Rectal smooth muscle tissue (tissue), 1 donor: ENCODE data around the gene EHMT1.

Experiments
- H3K27ac ChIP-seq: one replicate; pipeline ENCODE4 v1.7.0; 2013; ENCODE audit warnings: low read depth, low read length, inconsistent platforms
- H3K27me3 ChIP-seq: one replicate; pipeline ENCODE4 v1.7.0; 2013; ENCODE audit warnings: low read length; ENCODE audit not compliant: control insufficient read depth, insufficient read depth
- H3K36me3 ChIP-seq: one replicate; pipeline ENCODE4 v1.7.0; 2013; ENCODE audit warnings: low read length; ENCODE audit not compliant: control insufficient read depth, insufficient read depth
- H3K4me1 ChIP-seq: one replicate; pipeline ENCODE4 v1.7.0; 2013; ENCODE audit warnings: low read length; ENCODE audit not compliant: control insufficient read depth, insufficient read depth
- H3K4me3 ChIP-seq: one replicate; pipeline ENCODE4 v1.7.0; 2013; ENCODE audit warnings: low read length
- H3K9ac ChIP-seq: one replicate; pipeline ENCODE4 v1.7.0; 2013; ENCODE audit warnings: low read length

The EHMT1 gene

DNA sequence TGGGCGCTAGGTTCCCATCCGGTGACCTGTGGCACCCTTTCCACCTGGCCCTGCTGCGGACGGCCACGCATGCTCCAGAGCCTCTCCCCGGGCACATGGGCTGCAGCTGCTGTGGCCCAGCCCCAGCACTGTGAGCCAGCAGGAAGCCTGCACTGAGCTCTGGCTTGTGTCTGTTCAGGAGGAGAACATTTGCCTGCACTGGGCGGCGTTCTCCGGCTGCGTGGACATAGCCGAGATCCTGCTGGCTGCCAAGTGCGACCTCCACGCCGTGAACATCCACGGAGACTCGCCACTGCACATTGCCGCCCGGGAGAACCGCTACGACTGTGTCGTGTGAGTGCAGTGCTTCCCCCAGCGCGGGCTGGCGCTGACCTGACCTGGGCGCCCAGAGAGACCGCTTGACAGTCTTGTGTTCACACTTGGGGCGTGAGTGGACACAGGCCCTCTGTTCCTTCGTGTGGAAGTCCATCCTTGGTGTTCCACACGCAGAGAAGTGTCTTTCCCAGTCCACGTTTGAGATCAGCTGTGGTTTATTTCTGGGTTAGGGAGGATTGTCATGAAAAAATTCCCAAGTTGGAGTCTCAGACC, 192.6 kb downstream of the EHMT1 start:
- peaks cover 32% of the 10 kb centered on the region for H3K36me3 ChIP-seq
- H3K27ac ChIP-seq = no peak overlapping the region
- no peak overlapping the region for H3K4me3 ChIP-seq

DNA sequence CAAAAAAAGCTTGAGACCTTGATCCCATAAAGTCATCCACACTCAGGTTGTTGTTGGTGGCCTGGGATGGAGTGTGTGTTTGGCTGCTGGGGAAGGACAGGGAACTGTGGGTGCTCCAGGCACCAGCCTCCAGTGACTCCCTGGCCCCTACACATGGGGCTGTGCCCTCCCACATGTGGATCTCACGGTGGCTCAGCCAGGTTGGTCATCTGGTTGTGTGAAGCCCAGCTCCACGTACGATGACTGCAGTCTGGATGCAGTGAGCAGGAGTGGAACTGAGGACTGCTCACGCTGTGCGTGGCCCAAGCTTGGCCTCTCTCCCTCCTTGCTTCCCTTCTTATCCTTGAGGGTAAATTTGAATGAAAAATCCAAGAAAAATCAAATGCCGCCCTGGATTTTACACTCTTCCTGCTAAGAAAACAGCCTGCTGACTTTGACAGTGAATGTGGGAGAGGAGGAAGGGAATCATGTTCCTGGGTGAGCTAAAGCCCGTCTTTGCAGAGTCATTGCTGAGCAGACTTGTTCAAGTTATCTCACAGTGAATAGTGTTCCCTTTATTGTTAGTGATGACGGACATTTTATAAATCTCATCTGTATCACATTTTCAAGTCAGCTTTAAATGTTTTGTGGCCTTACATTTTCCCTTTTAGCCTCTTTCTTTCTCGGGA, 193.7 kb downstream of the EHMT1 start:
- Histone ChIP-seq H3K27ac (no peak overlapping the region), H3K9ac (no peak overlapping the region), H3K4me3 (no peak overlapping the region), H3K36me3 (peaks cover 42% of the 10 kb centered on the region), H3K27me3 (no peaks in the 10 kb centered on the region), H3K4me1 (no peaks in the 10 kb centered on the region)

More for the DNA sequence above, 192.6 kb downstream of the EHMT1 start:
- Histone ChIP-seq H3K27me3 (no peaks in the 10 kb centered on the region), H3K9ac (no peak overlapping the region), H3K4me1 (no peaks in the 10 kb centered on the region)

DNA sequence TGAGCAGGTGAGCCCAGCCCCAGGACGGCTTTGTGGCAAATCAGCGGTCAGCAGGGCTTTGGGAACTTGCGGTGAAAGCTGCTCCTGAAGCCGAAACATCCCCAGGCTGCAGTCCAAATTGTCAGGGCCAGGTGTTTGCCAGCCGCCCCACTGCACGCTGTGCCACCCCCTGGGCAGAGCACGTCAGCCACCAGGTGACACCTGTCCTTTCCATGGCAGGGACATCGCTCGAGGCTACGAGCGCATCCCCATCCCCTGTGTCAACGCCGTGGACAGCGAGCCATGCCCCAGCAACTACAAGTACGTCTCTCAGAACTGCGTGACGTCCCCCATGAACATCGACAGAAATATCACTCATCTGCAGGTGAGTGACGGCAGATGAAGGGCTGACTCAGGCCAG, 194.4 kb downstream of the EHMT1 start:
- Histone ChIP-seq H3K4me3 (no peak overlapping the region), H3K9ac (no peak overlapping the region), H3K36me3 (peaks cover 49% of the 10 kb centered on the region), H3K27me3 (no peaks in the 10 kb centered on the region), H3K4me1 (no peaks in the 10 kb centered on the region), H3K27ac (no peak overlapping the region)

DNA sequence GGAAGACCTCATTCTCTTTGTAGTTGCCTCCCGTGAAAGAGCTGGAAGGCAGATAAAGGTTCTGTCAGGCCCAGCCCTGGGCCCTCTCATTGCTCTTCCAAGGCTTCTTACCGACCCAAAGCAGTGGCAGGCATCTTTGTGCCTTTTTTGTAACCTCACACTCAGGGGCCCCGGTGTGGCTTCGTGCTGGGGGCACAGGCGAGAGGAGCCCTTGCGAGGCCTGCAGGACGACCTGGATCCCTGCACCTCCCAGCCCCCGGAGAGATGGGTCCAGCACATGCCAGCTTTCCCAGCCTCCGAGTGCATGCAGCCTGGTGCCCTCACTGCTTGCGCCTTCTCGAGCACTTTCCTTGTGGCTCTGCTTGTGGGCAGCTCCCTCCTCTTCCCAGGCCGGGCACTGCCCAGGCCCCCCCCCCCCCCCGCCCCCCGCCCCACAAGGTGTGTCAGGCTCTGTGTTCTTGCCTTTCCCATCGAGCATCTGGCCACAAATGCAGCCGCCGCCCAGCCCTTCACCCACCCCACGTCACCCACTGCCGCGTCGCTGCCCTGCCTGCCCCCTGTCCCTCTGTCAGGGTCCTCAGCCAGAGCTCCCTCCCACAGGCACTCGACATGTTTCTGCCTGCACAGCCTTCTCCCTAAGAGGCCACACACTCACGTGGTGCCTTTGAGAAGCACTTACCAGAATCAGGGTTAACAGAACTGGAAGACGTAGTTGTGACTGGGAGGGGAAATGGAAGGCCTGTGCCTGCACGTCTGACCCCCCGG, 195.0 kb downstream of the EHMT1 start:
- no peaks in the 10 kb centered on the region for H3K27me3 ChIP-seq
- H3K4me1 ChIP-seq = no peaks in the 10 kb centered on the region
- no peak overlapping the region for H3K27ac ChIP-seq
- no peak overlapping the region for H3K9ac ChIP-seq
- H3K36me3 ChIP-seq = peaks cover 52% of the 10 kb centered on the region
- no peak overlapping the region for H3K4me3 ChIP-seq

DNA sequence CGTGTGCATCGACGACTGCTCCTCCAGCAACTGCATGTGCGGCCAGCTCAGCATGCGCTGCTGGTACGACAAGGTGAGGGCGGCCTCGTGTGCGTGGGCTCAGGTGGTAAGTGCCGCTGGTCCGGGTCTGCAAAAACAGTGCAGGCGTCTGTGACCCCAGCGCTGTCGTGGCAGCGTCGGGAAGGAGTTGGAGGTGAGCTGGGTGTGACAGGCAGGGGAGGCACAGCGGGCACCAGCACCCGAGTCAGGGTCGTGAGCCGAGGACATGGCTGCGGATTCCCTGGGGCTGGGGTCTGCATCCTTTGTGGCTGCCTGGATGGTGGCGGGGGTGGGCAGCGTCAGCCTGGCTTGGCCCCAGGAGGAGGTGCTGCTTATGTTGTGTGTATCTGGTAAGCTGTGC, 195.6 kb downstream of the EHMT1 start:
- no peaks in the 10 kb centered on the region for H3K27me3 ChIP-seq
- no peak overlapping the region for H3K27ac ChIP-seq
- H3K9ac ChIP-seq = no peak overlapping the region
- no peak overlapping the region for H3K4me3 ChIP-seq
- no peaks in the 10 kb centered on the region for H3K4me1 ChIP-seq
- H3K36me3 ChIP-seq = peaks cover 52% of the 10 kb centered on the region

DNA sequence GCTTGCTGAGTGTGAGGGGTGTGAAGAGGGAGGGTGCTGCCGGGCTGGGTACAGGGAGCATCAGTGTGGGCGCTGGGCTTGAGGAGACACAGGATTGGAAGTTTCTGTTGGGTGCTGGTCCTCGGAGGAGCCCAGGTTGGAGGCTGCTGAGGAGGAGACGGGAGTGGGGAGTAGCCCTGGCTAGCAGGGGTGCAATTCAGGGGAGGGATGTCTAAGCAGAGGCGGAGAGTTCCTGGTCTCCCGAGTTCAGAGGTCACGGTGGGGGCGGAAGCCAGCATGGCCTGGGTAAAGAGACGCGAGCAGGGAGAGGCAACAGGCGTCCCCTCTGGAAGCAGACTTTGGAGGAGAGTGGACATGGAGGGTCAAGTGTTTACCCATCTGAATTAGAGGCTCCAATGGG, 196.0 kb downstream of the EHMT1 start:
- peaks cover 52% of the 10 kb centered on the region for H3K36me3 ChIP-seq
- H3K4me3 ChIP-seq = no peak overlapping the region
- H3K4me1 ChIP-seq = no peaks in the 10 kb centered on the region
- no peak overlapping the region for H3K9ac ChIP-seq
- no peak overlapping the region for H3K27ac ChIP-seq
- H3K27me3 ChIP-seq = no peaks in the 10 kb centered on the region

DNA sequence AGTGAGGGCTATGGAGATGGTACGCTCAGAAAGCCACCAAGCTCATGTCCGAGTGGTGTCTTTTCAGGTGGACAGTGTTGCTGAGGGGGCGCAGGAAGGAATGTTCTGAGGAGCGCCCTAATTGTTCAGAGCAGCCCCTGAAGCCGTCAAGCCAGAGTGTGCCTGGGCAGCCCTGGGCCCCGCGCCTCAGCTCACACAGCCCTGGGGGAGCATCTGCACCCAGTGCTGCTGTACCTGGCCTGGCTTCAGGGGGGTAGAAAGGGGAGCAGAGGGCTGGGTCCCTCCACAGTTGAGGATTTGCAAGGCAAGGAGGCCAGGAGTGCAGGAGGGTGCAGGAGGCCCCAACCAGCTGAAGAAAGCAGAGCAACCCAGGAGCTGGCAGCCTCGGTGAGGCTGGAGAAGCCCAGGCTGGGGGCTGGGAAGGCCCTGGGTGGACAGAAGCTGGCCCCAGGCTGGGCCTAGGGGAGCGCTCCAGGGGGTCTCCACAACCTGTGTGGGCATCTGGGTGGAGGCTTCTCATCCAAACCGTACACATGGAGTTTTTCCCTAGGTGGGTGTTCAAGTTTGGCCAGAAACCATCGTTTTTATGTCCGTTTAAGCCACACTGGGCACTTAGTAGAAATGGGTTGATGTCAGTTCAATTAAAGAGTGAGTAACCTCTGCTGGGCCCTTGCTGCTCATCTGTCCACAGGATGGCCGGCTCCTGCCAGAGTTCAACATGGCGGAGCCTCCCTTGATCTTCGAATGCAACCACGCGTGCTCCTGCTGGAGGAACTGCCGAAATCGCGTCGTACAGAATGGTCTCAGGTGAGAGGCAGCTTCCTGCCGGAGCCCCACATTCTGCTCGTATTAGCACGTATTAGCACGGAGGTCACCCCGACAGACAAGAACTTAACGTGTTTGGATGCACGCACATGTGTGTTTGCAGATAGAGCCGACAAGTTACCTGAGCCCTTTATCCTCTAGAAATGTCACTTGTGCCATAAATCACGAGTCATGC, 196.8 kb downstream of the EHMT1 start:
- no peaks in the 10 kb centered on the region for H3K27me3 ChIP-seq
- peaks cover 55% of the 10 kb centered on the region for H3K36me3 ChIP-seq
- no peak overlapping the region for H3K27ac ChIP-seq
- H3K9ac ChIP-seq = no peak overlapping the region
- no peak overlapping the region for H3K4me3 ChIP-seq
- H3K4me1 ChIP-seq = no peaks in the 10 kb centered on the region

DNA sequence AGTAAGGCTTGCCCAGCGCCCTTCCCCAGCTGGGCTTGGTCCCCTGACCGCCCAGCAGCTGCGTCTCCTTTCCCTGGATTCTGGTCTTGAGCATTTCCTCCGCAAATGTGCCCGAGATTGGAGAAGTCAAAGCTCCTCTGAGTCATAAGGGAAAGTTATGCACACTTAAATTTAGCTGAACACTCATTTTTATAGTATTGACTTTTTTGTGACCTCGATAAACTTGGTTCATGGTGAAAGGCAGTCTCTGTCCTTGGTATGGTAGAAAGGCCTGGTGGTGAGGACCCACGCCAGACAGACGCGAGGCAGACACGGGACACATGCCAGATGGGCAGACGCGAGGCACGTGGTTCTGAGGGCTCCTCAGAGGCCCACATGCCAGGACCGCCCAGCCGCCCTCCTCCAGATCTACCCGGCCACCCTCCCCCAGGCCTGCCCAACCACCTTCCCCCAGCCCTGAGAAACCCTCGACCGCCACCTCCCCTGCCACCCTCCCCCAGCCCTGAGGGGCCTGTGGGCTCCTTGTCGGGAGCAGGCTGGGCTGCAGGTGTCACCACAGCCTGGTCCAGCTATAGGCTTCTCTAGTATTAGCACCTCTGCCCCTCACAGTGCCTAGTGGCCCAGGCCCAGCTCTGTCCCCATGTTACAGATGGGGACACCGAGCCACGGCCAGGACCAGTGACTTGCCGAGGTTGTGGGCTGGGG, 197.9 kb downstream of the EHMT1 start:
- H3K27ac ChIP-seq = no peak overlapping the region
- H3K9ac ChIP-seq = no peak overlapping the region
- H3K36me3 ChIP-seq = peaks cover 54% of the 10 kb centered on the region
- H3K27me3 ChIP-seq = no peaks in the 10 kb centered on the region
- H3K4me1 ChIP-seq = no peaks in the 10 kb centered on the region
- no peak overlapping the region for H3K4me3 ChIP-seq

DNA sequence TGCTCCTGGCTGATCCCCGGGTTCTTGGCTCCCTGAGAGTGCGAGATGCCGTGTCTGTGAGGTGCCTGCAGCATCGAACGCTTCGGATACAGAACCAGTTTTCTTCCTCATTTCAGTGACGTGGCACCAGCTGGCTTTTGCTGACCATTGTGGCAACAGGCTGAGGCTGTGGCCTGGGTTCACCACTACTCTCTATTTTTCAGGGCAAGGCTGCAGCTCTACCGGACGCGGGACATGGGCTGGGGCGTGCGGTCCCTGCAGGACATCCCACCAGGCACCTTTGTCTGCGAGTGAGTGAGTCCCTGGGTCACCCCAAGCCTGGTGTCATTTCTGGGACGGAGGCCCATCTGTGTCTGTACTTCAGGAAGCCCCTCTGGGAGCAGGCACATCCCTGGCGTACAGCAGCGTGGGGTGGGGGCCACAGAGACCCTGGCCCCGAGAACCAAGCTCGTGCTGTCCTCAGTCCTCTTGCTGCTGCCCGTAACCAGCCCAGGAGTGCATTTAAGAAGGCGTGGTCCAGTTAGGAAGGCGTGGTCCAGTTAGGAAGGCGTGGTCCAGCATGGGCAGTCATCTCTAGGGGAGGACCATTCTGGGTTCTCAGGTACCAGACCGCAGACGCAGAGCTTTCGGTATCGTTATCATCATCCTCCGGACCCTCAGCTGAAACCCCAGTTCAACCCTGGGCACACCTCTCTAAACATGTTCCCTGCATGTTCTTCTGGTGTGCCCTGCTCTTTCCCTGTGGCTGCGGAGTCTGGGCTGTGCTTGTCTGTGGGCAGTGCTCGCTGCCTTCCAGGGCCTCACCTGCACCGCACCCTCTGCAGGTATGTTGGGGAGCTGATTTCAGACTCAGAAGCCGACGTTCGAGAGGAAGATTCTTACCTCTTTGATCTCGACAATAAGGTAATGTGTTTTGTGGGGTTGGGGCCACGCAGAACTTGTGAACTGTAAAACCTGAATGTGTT, 198.7 kb downstream of the EHMT1 start:
- H3K36me3 ChIP-seq = peaks cover 55% of the 10 kb centered on the region
- H3K4me1 ChIP-seq = no peaks in the 10 kb centered on the region
- no peak overlapping the region for H3K4me3 ChIP-seq
- no peak overlapping the region for H3K9ac ChIP-seq
- no peak overlapping the region for H3K27ac ChIP-seq
- H3K27me3 ChIP-seq = no peaks in the 10 kb centered on the region

DNA sequence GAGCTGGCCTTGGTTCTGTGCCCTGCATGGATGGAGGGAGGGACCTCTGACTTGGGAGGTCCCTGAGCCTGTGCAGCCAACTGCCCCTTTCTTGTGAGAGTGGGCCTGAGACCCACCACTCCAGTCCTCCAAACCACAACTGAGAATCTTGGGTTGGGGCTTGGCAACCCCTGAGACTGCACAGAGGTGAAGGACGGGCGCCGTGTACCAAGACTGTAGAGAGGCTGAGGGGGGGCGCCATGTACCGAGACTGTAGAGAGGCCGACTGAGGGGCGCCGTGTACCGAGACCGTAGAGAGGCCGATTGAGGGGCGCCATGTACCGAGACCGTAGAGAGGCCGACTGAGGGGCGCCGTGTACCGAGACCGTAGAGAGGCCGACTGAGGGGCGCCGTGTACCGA, 199.5 kb downstream of the EHMT1 start:
- Histone ChIP-seq H3K9ac (no peak overlapping the region), H3K4me3 (no peak overlapping the region), H3K27ac (no peak overlapping the region), H3K4me1 (no peaks in the 10 kb centered on the region), H3K36me3 (peaks cover 55% of the 10 kb centered on the region), H3K27me3 (no peaks in the 10 kb centered on the region)
